Stimulated activated CD4-positive, alpha-beta T cell treated with anti-CD3 and anti-CD28 coated beads, Interleukin-15, amount 100 ng/mL, for 1 hour (primary cell): ENCODE data around the gene CCT8L2.
"Not testable (repeated sequence)": the region's sequence is repeated elsewhere in the genome, so short reads cannot be mapped to it uniquely, and the experiment has no call there.

Experiments used
- DNase-seq, 2 donors: peaks; one replicate each; pipeline ENCODE4 v3.0.0-alpha.2; 2020; ENCODE audit warnings: low read depth in 1 of 2, low spot score in 1 of 2

The CCT8L2 gene

DNA sequence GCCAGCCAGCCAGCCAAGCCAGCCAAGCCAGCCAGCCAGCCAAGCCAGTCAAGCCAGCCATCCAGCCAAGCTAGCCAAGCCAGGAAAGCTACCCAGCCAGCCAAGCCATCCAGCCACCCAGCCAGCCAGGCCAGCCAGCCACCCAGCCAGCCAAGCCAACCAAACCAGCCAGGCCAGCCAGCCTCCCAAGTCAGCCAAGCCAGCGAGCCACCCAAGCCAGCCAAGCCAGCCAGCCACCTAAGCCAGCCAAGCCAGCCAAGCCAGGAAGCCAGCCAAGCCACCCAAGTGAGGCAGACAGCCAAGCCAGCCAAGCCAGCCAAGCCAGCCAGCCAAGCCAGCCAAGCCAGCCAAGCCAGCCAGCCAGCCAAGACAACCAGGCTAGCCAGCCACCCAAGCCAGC lies 32.6 kb downstream of the CCT8L2 start:
- DNase-seq = not testable (repeated sequence)

- no peak for DNase-seq
These were observed 33.3 kb downstream of the CCT8L2 start for GRCh38 chr22:16559056-16559955.

DNA sequence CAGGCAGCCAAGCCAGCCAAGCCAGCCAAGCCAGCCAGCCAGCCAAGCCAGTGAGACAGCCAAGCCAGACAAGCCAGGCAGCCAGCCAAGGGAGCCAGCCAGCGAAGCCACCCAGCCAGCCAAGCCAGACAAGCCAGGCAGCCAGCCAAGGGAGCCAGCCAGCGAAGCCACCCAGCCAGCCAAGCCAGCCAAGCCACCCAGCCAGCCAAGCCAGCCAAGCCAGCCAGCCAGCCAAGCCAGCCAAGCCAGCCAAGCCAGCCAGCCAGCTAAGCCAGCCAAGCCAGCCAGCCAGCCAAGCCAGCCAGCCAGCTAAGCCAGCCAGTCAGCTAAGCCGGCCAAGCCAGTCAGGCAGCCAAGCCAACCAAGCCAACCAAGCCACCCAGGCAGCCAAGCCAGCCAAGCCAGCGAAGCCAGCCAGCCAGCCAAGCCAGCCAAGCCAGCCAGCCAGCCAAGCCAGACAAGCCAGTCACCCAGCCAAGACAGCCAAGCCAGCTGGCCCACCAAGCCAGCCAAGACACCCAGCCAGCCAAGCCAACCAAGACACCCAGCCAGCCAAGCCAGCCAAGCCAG lies 34.1 kb downstream of the CCT8L2 start:
- not testable (repeated sequence) for DNase-seq

DNA sequence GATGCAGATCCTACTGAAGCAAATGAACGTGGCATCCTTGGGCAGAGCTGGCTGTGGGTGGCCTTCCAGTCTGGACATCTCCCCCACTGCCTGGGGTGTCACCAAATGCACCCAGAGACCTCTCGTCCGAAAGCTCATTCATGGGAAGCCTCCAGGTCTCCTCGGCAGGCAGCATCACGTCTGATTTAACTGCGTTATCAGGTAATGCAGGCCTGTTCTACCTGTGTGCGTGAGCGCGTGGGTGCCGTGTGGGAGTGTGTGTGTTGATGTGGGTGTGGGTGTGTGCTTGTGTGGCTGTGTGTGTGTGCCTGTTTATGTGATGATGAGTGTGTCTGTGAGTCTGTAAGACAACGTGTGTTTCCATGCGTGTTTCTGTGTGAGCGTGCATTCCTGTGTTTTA lies 35.1 kb downstream of the CCT8L2 start:
- not testable (repeated sequence) for DNase-seq

GRCh38 chr22:16555077-16555994 lies 37.3 kb downstream of the CCT8L2 start:
- DNase-seq = not testable (repeated sequence)

DNA sequence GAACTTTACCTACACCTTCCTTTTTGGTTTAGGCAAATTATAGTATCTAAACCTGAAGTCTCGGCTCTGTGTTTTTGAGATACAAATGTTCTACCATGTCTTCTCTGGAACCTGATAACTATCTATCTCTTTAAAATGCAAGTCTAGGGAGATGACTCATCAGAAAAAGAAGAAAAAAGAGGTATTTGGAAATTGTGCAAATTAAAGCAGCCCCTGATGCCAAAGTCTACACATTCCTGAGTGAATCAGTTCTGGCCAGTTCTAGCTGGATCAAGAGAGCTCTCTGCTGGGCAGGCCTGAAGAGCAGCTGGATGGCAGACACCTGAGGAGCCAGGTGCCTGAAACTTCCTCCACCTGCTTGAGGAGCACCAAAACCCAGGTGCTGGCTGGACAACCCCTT lies 49.3 kb downstream of the CCT8L2 start:
- not testable (repeated sequence) for DNase-seq
